WERI-Rb-1 (cell line): ENCODE data around the gene RSPH9.

ENCODE experiments used
- DNase-seq: peaks from one replicate; pipeline ENCODE4 v3.0.0-alpha.2; 2020
- H3K27ac ChIP-seq: fragments of 250-450 bp; sonication (Bioruptor Pico); 2 replicates; pipeline ENCODE4 v1.5.1; 2020; ENCODE audit warnings: mild to moderate bottlenecking, moderate library complexity
- H3K27me3 ChIP-seq: fragments of 250-450 bp; sonication (Bioruptor Pico); 2 replicates; pipeline ENCODE4 v1.5.1; 2021; ENCODE audit warnings: mild to moderate bottlenecking, low read depth, moderate library complexity; ENCODE audit not compliant: insufficient read depth, severe bottlenecking
- H3K36me3 ChIP-seq: fragments of 250-450 bp; sonication (Bioruptor Pico); 2 replicates; pipeline ENCODE4 v1.5.1; 2020; ENCODE audit warnings: mild to moderate bottlenecking, moderate library complexity
- H3K4me3 ChIP-seq: 2 replicates; pipeline ENCODE4 v1.5.1; 2011; ENCODE audit warnings: low read depth, mild to moderate bottlenecking, control low read depth, low read length
- H3K9me3 ChIP-seq: fragments of 250-450 bp; sonication (Bioruptor Pico); 2 replicates; pipeline ENCODE4 v1.5.1; 2021; ENCODE audit warnings: mild to moderate bottlenecking, moderate library complexity; ENCODE audit not compliant: severe bottlenecking
- CTCF ChIP-seq: IDR thresholded peaks from 2 replicates; pipeline ENCODE4 v1.5.1; 2011; ENCODE audit warnings: low read depth, mild to moderate bottlenecking, control low read depth, inconsistent platforms, low read length

RSPH9 gene

GRCh38 chr6:43608807-43609206 lies 36.0 kb upstream of the RSPH9 start:
- no peak overlapping the region for H3K4me3 ChIP-seq
- H3K27ac ChIP-seq, result no peak overlapping the region
- DNase-seq, result no peak
- peaks cover 98% of the 10 kb centered on the region for H3K36me3 ChIP-seq
- no peaks in the 10 kb centered on the region for H3K9me3 ChIP-seq
- TF ChIP-seq CTCF, result no peak
- no peaks in the 10 kb centered on the region for H3K27me3 ChIP-seq

DNA sequence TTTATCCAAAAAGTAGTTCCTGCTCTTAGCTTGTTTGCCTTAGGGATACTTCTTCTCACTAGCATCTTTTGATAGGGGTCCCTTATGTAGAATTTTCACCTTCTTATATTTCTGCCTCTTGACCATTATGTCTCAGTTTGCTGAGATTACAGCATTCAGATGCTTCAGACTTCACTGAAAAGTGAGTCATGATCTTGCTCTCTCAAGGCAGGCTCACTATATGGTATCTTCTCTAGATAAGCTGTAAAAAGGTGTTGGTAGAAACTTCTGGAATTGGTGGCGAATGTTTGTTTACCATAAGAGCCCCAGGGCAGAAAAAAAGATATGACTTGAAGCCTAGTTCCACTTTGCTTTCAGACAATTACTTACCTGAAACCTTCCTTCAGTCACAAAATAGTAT lies 35.4 kb upstream of the RSPH9 start:
- Histone ChIP-seq H3K36me3 (peaks cover 98% of the 10 kb centered on the region), H3K27me3 (no peaks in the 10 kb centered on the region), H3K4me3 (no peak overlapping the region), H3K9me3 (no peaks in the 10 kb centered on the region), H3K27ac (no peak overlapping the region)
- no peak for DNase-seq
- no peak for TF ChIP-seq CTCF

DNA sequence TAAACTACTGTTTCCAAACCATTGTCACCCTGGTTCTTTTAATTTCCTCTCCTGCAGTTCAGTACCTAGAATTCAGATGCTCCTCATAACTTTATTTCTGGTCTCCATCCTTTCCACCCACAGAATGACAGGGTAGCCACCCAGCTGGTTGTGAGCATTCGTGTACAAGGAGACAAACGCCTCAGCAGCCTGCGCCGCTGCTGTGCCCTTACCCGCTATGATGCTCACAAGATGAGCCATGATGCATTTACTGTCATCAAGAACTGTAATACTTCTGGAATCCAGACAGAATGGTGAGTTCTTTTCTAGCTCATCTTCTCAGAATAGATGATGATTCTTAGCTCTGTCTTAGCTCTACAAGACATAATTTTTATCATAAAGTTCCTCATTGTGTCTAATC lies 34.4 kb upstream of the RSPH9 start:
- Histone ChIP-seq H3K27ac (no peak overlapping the region), H3K36me3 (peaks cover 98% of the 10 kb centered on the region), H3K9me3 (no peaks in the 10 kb centered on the region), H3K27me3 (no peaks in the 10 kb centered on the region), H3K4me3 (no peak overlapping the region)
- TF ChIP-seq CTCF, result no peak
- no peak for DNase-seq

DNA sequence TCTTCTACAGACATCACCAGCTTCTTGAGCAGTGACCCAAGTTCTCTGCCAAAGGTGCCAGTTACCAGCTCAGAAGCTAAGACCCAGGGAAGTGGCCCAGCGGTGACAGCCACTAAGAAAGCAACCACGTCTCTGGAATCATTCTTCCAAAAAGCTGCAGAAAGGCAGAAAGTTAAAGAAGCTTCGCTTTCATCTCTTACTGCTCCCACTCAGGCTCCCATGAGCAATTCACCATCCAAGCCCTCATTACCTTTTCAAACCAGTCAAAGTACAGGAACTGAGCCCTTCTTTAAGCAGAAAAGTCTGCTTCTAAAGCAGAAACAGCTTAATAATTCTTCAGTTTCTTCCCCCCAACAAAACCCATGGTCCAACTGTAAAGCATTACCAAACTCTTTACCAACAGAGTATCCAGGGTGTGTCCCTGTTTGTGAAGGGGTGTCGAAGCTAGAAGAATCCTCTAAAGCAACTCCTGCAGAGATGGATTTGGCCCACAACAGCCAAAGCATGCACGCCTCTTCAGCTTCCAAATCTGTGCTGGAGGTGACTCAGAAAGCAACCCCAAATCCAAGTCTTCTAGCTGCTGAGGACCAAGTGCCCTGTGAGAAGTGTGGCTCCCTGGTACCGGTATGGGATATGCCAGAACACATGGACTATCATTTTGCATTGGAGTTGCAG lies 31.0 kb upstream of the RSPH9 start:
- no peak overlapping the region for H3K27ac ChIP-seq

DNA sequence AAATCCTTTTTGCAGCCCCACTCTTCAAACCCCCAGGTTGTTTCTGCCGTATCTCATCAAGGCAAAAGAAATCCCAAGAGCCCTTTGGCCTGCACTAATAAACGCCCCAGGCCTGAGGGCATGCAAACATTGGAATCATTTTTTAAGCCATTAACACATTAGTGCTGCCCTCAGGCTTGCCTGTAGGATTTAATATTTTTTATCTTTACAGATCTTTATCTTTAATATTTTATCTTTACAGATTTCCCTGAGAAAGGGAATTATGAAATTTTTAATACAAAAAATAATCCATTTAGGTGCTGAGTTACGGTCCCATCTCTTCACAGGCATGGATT lies 30.5 kb upstream of the RSPH9 start:
- Histone ChIP-seq H3K9me3 (no peaks in the 10 kb centered on the region), H3K36me3 (peaks cover 90% of the 10 kb centered on the region), H3K27ac (no peak overlapping the region), H3K27me3 (no peaks in the 10 kb centered on the region), H3K4me3 (no peak overlapping the region)
- no peak for DNase-seq
- no peak for TF ChIP-seq CTCF

More for the DNA sequence above, 31.0 kb upstream of the RSPH9 start:
- no peak for DNase-seq
- Histone ChIP-seq H3K4me3 (no peak overlapping the region), H3K27me3 (no peaks in the 10 kb centered on the region), H3K36me3 (peaks cover 92% of the 10 kb centered on the region), H3K9me3 (no peaks in the 10 kb centered on the region)
- no peak for TF ChIP-seq CTCF
